G401 (cell line): ENCODE results near the gene C1QTNF1. TPM values are rescaled to one million over a fixed set of nuclear protein-coding genes. Genes with fewer than 3 reads are reported as not detected.

ENCODE experiments used
- DNase-seq: peaks from one replicate; pipeline ENCODE4 v3.0.0-alpha.2; 2015; ENCODE audit warnings: low spot score
- in situ Hi-C: cut with HindIII; loops from 2 replicates; pipeline ENCODE4 v1.10.0; 2016; ENCODE audit warnings: low sequenced_read_pairs, mixed read lengths
- total RNA-seq: library from RNA; depleted of rRNA; stranded (reverse); fragments of >200 nt; shearing (Covaris generic); gene quantifications from 2 replicates; pipeline ENCODE4 v1.2.3, GENCODE V29; 2014

Gene C1QTNF1
- total RNA-seq, 1 experiment from 2014 or later = not detected

GRCh38 chr17:79033741-79034501 lies 10.0 kb downstream of the C1QTNF1 start:
- in situ Hi-C loops = no loop called here

GRCh38 chr17:79034931-79035485 lies 11.0 kb downstream of the C1QTNF1 start:
- no peak for DNase-seq
- in situ Hi-C loops = no loop called here

More at GRCh38 chr17:79033741-79034501, 10.0 kb downstream of the C1QTNF1 start:
- DNase-seq = no peak

- DNase-seq = no peak
- in situ Hi-C loops = no loop called here
These were observed 11.7 kb downstream of the C1QTNF1 start for GRCh38 chr17:79035686-79036085.

GRCh38 chr17:79036181-79036580 lies 12.2 kb downstream of the C1QTNF1 start:
- DNase-seq = no peak
- in situ Hi-C loops = no loop called here

GRCh38 chr17:79036596-79036995 lies 12.6 kb downstream of the C1QTNF1 start:
- in situ Hi-C loops = no loop called here
- DNase-seq = no peak

- no peak for DNase-seq
- in situ Hi-C loops = no loop called here
These were observed 14.7 kb downstream of the C1QTNF1 start for GRCh38 chr17:79038545-79039135.

- no peak for DNase-seq
- in situ Hi-C loops = no loop called here
These were observed 15.2 kb downstream of the C1QTNF1 start for GRCh38 chr17:79039171-79039570.

- in situ Hi-C loops = no loop called here
- DNase-seq = no peak
These were observed 15.9 kb downstream of the C1QTNF1 start for GRCh38 chr17:79039886-79040285.

- in situ Hi-C loops = no loop called here
These were observed 17.1 kb downstream of the C1QTNF1 start for GRCh38 chr17:79041041-79041570.

GRCh38 chr17:79041723-79042420 lies 17.9 kb downstream of the C1QTNF1 start:
- in situ Hi-C loops = no loop called here
- no peak for DNase-seq

More at GRCh38 chr17:79041041-79041570, 17.1 kb downstream of the C1QTNF1 start:
- DNase-seq = no peak

- in situ Hi-C loops = no loop called here
- DNase-seq = peak; percentile 60
These were observed 18.6 kb downstream of the C1QTNF1 start for GRCh38 chr17:79042421-79043190.

- in situ Hi-C loops = no loop called here
- DNase-seq = no peak
These were observed 19.4 kb downstream of the C1QTNF1 start for GRCh38 chr17:79043191-79043930.

GRCh38 chr17:79043931-79044320 lies 20.0 kb downstream of the C1QTNF1 start:
- in situ Hi-C loops = no loop called here

GRCh38 chr17:79044462-79044861 lies 20.5 kb downstream of the C1QTNF1 start:
- DNase-seq = no peak
- in situ Hi-C loops = no loop called here

More at GRCh38 chr17:79043931-79044320, 20.0 kb downstream of the C1QTNF1 start:
- DNase-seq = no peak

- no peak for DNase-seq
- in situ Hi-C loops = no loop called here
These were observed 21.2 kb downstream of the C1QTNF1 start for GRCh38 chr17:79045001-79045729.

- in situ Hi-C loops = no loop called here
- DNase-seq = peak; percentile 81
These were observed 21.9 kb downstream of the C1QTNF1 start for GRCh38 chr17:79045842-79046196.

GRCh38 chr17:79046197-79046915 lies 22.4 kb downstream of the C1QTNF1 start:
- in situ Hi-C loops = no loop called here
- no peak for DNase-seq
